GM18868 (cell line): ENCODE data around the gene DNAI1.

ENCODE experiments used
- ATAC-seq: cut with Tn5 transposase; IDR thresholded peaks from one replicate; pipeline ENCODE4 v1.9.1; 2021; ENCODE audit warnings: mild to moderate bottlenecking, moderate library complexity; ENCODE audit not compliant: unreplicated experiment

Gene DNAI1

GRCh38 chr9:34486572-34486971 is 28.0 kb downstream of the DNAI1 start:
- ATAC-seq: no peak

- no peak for ATAC-seq
Measured at GRCh38 chr9:34490360-34490759, 31.8 kb downstream of the DNAI1 start.

GRCh38 chr9:34490760-34491159 is 32.2 kb downstream of the DNAI1 start:
- ATAC-seq: no peak

GRCh38 chr9:34491596-34491995 is 33.0 kb downstream of the DNAI1 start:
- ATAC-seq: no peak

- ATAC-seq: no peak
Measured at GRCh38 chr9:34492051-34492450, 33.4 kb downstream of the DNAI1 start.

- ATAC-seq: no peak
Measured at GRCh38 chr9:34493972-34494535, 35.4 kb downstream of the DNAI1 start.

- no peak for ATAC-seq
Measured at GRCh38 chr9:34496149-34496712, 37.6 kb downstream of the DNAI1 start.

- no peak for ATAC-seq
Measured at GRCh38 chr9:34498553-34498952, 39.9 kb downstream of the DNAI1 start.

- no peak for ATAC-seq
Measured at GRCh38 chr9:34499076-34499475, 40.5 kb downstream of the DNAI1 start.

- ATAC-seq: no peak
Measured at GRCh38 chr9:34500623-34501267, 42.1 kb downstream of the DNAI1 start.

- ATAC-seq: no peak
Measured at GRCh38 chr9:34501372-34501771, 42.8 kb downstream of the DNAI1 start.

- ATAC-seq: no peak
Measured at GRCh38 chr9:34501889-34502425, 43.4 kb downstream of the DNAI1 start.

- no peak for ATAC-seq
Measured at GRCh38 chr9:34502471-34502870, 43.9 kb downstream of the DNAI1 start.

- ATAC-seq: no peak
Measured at GRCh38 chr9:34502891-34503290, 44.3 kb downstream of the DNAI1 start.

- no peak for ATAC-seq
Measured at GRCh38 chr9:34503406-34503805, 44.8 kb downstream of the DNAI1 start.

- no peak for ATAC-seq
Measured at GRCh38 chr9:34505370-34506120, 46.9 kb downstream of the DNAI1 start.

- ATAC-seq: no peak
Measured at GRCh38 chr9:34506623-34507022, 48.0 kb downstream of the DNAI1 start.

GRCh38 chr9:34507556-34507955 is 49.0 kb downstream of the DNAI1 start:
- ATAC-seq: no peak

- ATAC-seq: no peak
Measured at GRCh38 chr9:34507966-34508365, 49.4 kb downstream of the DNAI1 start.

- ATAC-seq: no peak
Measured at GRCh38 chr9:34508463-34508862, 49.9 kb downstream of the DNAI1 start.

GRCh38 chr9:34508951-34509350 is 50.3 kb downstream of the DNAI1 start:
- no peak for ATAC-seq
